K562 (cell line): Measurements from ENCODE around the gene CDCP1. TPM values are rescaled to one million over a fixed set of nuclear protein-coding genes. Genes with fewer than 3 reads are reported as not detected.
A peak's percentile ranks its signal among the peaks of the same experiment; 100 is the strongest.

ENCODE experiments used
- GATA2 ChIP-seq: sonication (generic); formaldehyde crosslinking; IDR thresholded peaks from 2 replicates; pipeline ENCODE4 v1.4.0; 2020; ENCODE audit warnings: mild to moderate bottlenecking, missing genetic modification reagents
- SMARCA5 ChIP-seq: fragments of 450-650 bp; IDR thresholded peaks from 2 replicates; pipeline ENCODE4 v1.6.1; 2016
- TAL1 ChIP-seq: fragments of 450-650 bp; IDR thresholded peaks from 2 replicates; pipeline ENCODE4 v1.6.1; 2016; ENCODE audit warnings: mild to moderate bottlenecking
- TRIM25 ChIP-seq: fragments of 450-650 bp; IDR thresholded peaks from 2 replicates; pipeline ENCODE4 v1.7.0; 2016; ENCODE audit warnings: borderline replicate concordance
- polyA plus RNA-seq, 8 experiments: library from polyadenylated mRNA; depleted of rRNA in 4 of 8; stranded (reverse) in 5 of 8; unstranded in 3 of 8; fragments of >200 nt; fragmentation: Nextera tagmentation in 2 of 8; fragmentation: Illumina TruSeq in 1 of 8; extraction: Ambion mirVana in 2 of 8; extraction: Trizol in 1 of 8; gene quantifications; 2 replicates each; pipeline versions ENCODE4 v1.2.1 to v1.2.3, GENCODE V29; 2011 to 2014; ENCODE audit warnings: inconsistent platforms in 1 of 8, missing spikeins in 1 of 8
- total RNA-seq, 7 experiments: library from RNA; depleted of rRNA in 6 of 7; stranded (reverse); fragments of >200 nt in 6 of 7; fragmentation: Illumina TruSeq in 2 of 7; extraction: Trizol in 2 of 7; gene quantifications; 2 replicates each; pipeline versions ENCODE4 v1.2.1 to v1.2.3, GENCODE V29; 2011 to 2021; ENCODE audit warnings: low replicate concordance in 1 of 7
- TF ChIP-seq, protein P1 (sequence below), 2 experiments: fragments of 450-650 bp; formaldehyde crosslinking in 1 of 2; IDR thresholded peaks; 2 replicates each; pipeline versions ENCODE4 v1.4.0 to v1.6.1; 2014 to 2020; ENCODE audit warnings: mild to moderate bottlenecking in 2 of 2, borderline replicate concordance in 1 of 2, low read depth in 1 of 2
- TF ChIP-seq, protein P2 (sequence below): fragments of 250-450 bp; sonication (Bioruptor Pico); IDR thresholded peaks from 2 replicates; pipeline ENCODE4 v1.4.0; 2020; ENCODE audit warnings: mild to moderate bottlenecking

CDCP1 gene
- total and polyA plus RNA-seq, 9 of the 15 experiments (the other 6 are each of a cell fraction or from before 2014, with no cell fraction given), result 3.9 to 16.4 (median 5.2) TPM

DNA sequence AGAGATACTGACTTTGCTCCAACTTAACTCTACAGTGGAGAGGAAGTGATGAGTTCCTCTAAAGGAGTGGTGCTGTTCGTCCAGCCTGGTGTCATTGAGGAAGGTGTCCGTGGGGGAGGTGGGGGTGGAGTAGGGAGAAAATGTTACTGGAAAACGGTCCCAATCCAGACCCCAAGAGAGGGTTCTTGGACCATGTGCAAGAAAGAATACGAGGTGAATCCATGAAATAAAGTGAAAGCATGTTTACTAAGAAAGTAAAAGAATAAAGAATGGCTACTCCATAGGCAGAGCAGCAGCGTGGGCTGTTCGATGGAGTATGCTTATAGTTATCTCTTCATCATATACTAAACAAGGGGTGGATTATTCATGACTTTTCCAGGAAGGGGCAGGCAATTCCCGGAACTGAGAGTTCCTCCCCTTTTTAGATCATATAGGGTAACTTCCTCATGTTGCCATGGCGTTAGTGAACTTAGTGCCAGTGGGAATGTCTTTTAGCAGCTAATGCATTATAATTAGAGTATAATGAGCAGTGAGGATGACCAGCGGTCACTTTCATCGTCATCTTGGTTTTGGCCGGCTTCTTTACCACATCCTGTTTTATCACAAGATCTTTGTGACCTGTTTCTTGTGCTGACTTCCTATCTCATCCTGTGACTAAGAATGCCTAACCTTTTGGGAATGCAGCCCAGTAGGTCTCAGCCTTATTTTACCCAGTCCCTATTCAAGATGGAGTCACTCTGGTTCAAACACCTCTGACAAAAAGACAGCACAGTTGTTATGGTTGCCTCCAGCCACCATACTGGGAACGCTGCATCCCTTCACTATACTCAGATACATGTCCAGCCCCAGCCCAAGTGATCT lies 81.4 kb downstream of the CDCP1 start (continued):
- TF ChIP-seq, protein P1, sequence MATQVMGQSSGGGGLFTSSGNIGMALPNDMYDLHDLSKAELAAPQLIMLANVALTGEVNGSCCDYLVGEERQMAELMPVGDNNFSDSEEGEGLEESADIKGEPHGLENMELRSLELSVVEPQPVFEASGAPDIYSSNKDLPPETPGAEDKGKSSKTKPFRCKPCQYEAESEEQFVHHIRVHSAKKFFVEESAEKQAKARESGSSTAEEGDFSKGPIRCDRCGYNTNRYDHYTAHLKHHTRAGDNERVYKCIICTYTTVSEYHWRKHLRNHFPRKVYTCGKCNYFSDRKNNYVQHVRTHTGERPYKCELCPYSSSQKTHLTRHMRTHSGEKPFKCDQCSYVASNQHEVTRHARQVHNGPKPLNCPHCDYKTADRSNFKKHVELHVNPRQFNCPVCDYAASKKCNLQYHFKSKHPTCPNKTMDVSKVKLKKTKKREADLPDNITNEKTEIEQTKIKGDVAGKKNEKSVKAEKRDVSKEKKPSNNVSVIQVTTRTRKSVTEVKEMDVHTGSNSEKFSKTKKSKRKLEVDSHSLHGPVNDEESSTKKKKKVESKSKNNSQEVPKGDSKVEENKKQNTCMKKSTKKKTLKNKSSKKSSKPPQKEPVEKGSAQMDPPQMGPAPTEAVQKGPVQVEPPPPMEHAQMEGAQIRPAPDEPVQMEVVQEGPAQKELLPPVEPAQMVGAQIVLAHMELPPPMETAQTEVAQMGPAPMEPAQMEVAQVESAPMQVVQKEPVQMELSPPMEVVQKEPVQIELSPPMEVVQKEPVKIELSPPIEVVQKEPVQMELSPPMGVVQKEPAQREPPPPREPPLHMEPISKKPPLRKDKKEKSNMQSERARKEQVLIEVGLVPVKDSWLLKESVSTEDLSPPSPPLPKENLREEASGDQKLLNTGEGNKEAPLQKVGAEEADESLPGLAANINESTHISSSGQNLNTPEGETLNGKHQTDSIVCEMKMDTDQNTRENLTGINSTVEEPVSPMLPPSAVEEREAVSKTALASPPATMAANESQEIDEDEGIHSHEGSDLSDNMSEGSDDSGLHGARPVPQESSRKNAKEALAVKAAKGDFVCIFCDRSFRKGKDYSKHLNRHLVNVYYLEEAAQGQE (IDR thresholded peaks at IDR 0.05; ENCODE audit: borderline replicate concordance), result peak; percentile 35; the same call in 1 of the 2 replicates
- TF ChIP-seq, protein P1 (CRISPR knock-in tag; IDR thresholded peaks at IDR 0.05; ENCODE audit: low read depth), result peak; percentile 99
- TF ChIP-seq, protein P2, sequence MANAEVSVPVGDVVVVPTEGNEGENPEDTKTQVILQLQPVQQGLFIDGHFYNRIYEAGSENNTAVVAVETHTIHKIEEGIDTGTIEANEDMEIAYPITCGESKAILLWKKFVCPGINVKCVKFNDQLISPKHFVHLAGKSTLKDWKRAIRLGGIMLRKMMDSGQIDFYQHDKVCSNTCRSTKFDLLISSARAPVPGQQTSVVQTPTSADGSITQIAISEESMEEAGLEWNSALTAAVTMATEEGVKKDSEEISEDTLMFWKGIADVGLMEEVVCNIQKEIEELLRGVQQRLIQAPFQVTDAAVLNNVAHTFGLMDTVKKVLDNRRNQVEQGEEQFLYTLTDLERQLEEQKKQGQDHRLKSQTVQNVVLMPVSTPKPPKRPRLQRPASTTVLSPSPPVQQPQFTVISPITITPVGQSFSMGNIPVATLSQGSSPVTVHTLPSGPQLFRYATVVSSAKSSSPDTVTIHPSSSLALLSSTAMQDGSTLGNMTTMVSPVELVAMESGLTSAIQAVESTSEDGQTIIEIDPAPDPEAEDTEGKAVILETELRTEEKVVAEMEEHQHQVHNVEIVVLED (CRISPR knock-in tag), result peak; percentile 97
- TF ChIP-seq SMARCA5, result peak; percentile 96
- no peak for TF ChIP-seq TRIM25
- no peak for TF ChIP-seq TAL1
- peak; percentile 96 for TF ChIP-seq GATA2 (CRISPR knock-in tag)
